H1 (cell line): Measurements from ENCODE around the gene DTX4. TPM values are rescaled to one million over a fixed set of nuclear protein-coding genes. Genes with fewer than 3 reads are reported as not detected.

Source experiments
- CTCF ChIA-PET: fragments of 300-600 bp; sonication (Branson Sonifier 250); formaldehyde crosslinking; loops from one replicate; lab custom pipeline; 2021; ENCODE audit not compliant: partially characterized antibody; lab: Charles Lee
- POLR2A ChIA-PET: fragments of 300-600 bp; sonication (Branson Sonifier 250); formaldehyde crosslinking; loops from one replicate; lab custom pipeline; 2021; ENCODE audit warnings: inconsistent platforms; ENCODE audit not compliant: partially characterized antibody; lab: Charles Lee
- DNase-seq, 2 experiments: peaks; one replicate each; pipeline versions ENCODE4 v3.0.0 to v3.0.0-alpha.2; 2010 to 2022; ENCODE audit warnings: low spot score in 2 of 2, low read depth in 1 of 2, mixed read lengths in 1 of 2
- FAIRE-seq: peaks from 2 replicates; lab custom pipeline; 2011; peaks lifted over from hg19 to GRCh38; lab: Jason Lieb, UNC
- H2AFZ ChIP-seq: 2 replicates; pipeline ENCODE4 v1.8.1; 2012; ENCODE audit warnings: low read length, inconsistent platforms
- H2AK5ac ChIP-seq: 2 replicates; pipeline ENCODE4 v1.6.1; 2013; ENCODE audit warnings: low read depth, low read length
- H2BK120ac ChIP-seq: replicated peaks from 2 replicates; pipeline ENCODE3; 2013; ENCODE audit warnings: low read depth, low read length, inconsistent platforms
- H2BK12ac ChIP-seq: 2 replicates; pipeline ENCODE4 v1.6.1; 2013; ENCODE audit warnings: low read depth, low read length
- H2BK15ac ChIP-seq: 2 replicates; pipeline ENCODE4 v1.6.1; 2013; ENCODE audit warnings: low read length
- H2BK20ac ChIP-seq: 2 replicates; pipeline ENCODE4 v1.6.1; 2013; ENCODE audit warnings: low read length
- H2BK5ac ChIP-seq: 2 replicates; pipeline ENCODE4 v1.6.1; 2013; ENCODE audit warnings: low read depth, low read length
- H3K14ac ChIP-seq: 2 replicates; pipeline ENCODE4 v1.6.1; 2013; ENCODE audit warnings: inconsistent platforms; ENCODE audit not compliant: insufficient read length
- H3K18ac ChIP-seq: 2 replicates; pipeline ENCODE4 v1.6.1; 2013; ENCODE audit warnings: low read length; ENCODE audit errors: extremely low read depth
- H3K23ac ChIP-seq: 2 replicates; pipeline ENCODE4 v1.6.1; 2013; ENCODE audit warnings: inconsistent platforms; ENCODE audit not compliant: insufficient read length
- H3K23me2 ChIP-seq: 2 replicates; pipeline ENCODE4 v1.6.1; 2013; ENCODE audit warnings: low read depth, low read length
- H3K27ac ChIP-seq: 2 replicates; pipeline ENCODE4 v1.6.1; 2011; ENCODE audit warnings: low read depth, low read length, inconsistent platforms
- H3K27me3 ChIP-seq, 4 experiments: replicated peaks in 1 of 4; 1 replicate in 1 of 4; 2 replicates in 3 of 4; pipeline versions ENCODE4 v1.6.1 to v1.8.1; 2011 to 2013; ENCODE audit warnings: low read length in 3 of 4, mild to moderate bottlenecking in 3 of 4, inconsistent platforms in 2 of 4, mixed read lengths in 2 of 4, moderate library complexity in 1 of 4; ENCODE audit not compliant: control insufficient read depth in 3 of 4, insufficient read depth in 3 of 4; ENCODE audit errors: extremely low read depth in 1 of 4
- H3K36me3 ChIP-seq, 4 experiments: 2 replicates each; pipeline versions ENCODE4 v1.6.1 to v1.8.1; 2011 to 2013; ENCODE audit warnings: mild to moderate bottlenecking in 4 of 4, low read length in 3 of 4, moderate library complexity in 2 of 4, control low read depth in 1 of 4, inconsistent platforms in 1 of 4; ENCODE audit not compliant: insufficient read depth in 4 of 4, control insufficient read depth in 2 of 4
- H3K4ac ChIP-seq: replicated peaks from 2 replicates; pipeline ENCODE3; 2013; ENCODE audit warnings: low read length, low read depth, mixed read lengths, inconsistent platforms; ENCODE audit not compliant: insufficient read length
- H3K4me1 ChIP-seq, 4 experiments: replicated peaks in 1 of 4; 1 replicate in 1 of 4; 2 replicates in 3 of 4; pipeline versions ENCODE4 v1.6.1 to v1.8.1; 2011 to 2013; ENCODE audit warnings: low read length in 3 of 4, inconsistent platforms in 2 of 4, mixed read lengths in 1 of 4; ENCODE audit not compliant: insufficient read depth in 4 of 4, control insufficient read depth in 3 of 4
- H3K4me2 ChIP-seq, 2 experiments: 2 replicates each; pipeline versions ENCODE4 v1.6.1 to v1.8.1; 2011 to 2013; ENCODE audit warnings: low read depth in 2 of 2, low read length in 2 of 2, control low read depth in 1 of 2, inconsistent platforms in 1 of 2, mild to moderate bottlenecking in 1 of 2; ENCODE audit not compliant: insufficient read depth in 1 of 2
- H3K4me3 ChIP-seq, 4 experiments: fragments of 200-600, 300-600 bp in 1 of 4; sonication (generic), shearing (Covaris generic), sonication (Bioruptor Twin) in 1 of 4; 2 replicates each; pipeline versions ENCODE4 v1.5.1 to v1.8.1; 2011 to 2016; ENCODE audit warnings: low read length in 4 of 4, low read depth in 3 of 4, control low read depth in 2 of 4, inconsistent platforms in 2 of 4, mild to moderate bottlenecking in 2 of 4, mixed read lengths in 1 of 4, moderate library complexity in 1 of 4; ENCODE audit not compliant: insufficient read depth in 2 of 4; ENCODE audit errors: extremely low read depth in 1 of 4
- H3K56ac ChIP-seq: replicated peaks from 2 replicates; pipeline ENCODE3; 2013; ENCODE audit warnings: low read depth, mild to moderate bottlenecking, mixed read lengths, low read length, inconsistent platforms; ENCODE audit not compliant: insufficient read length
- H3K79me1 ChIP-seq: 2 replicates; pipeline ENCODE4 v1.6.1; 2013; ENCODE audit warnings: low read depth, low read length, control low read depth
- H3K79me2 ChIP-seq, 2 experiments: 2 replicates each; pipeline versions ENCODE4 v1.6.1 to v1.8.1; 2012 to 2013; ENCODE audit warnings: low read length in 2 of 2, mild to moderate bottlenecking in 2 of 2, inconsistent platforms in 1 of 2; ENCODE audit not compliant: insufficient read depth in 2 of 2, control insufficient read depth in 1 of 2
- H3K9ac ChIP-seq, 4 experiments: replicated peaks in 1 of 4; 1 replicate in 1 of 4; 2 replicates in 3 of 4; pipeline versions ENCODE4 v1.6.1 to v1.8.1; 2011 to 2013; ENCODE audit warnings: low read depth in 3 of 4, low read length in 3 of 4, control low read depth in 2 of 4, mild to moderate bottlenecking in 2 of 4, moderate library complexity in 2 of 4, inconsistent platforms in 1 of 4; ENCODE audit errors: extremely low read depth in 1 of 4
- H3K9me3 ChIP-seq, 2 experiments: 2 replicates each; pipeline versions ENCODE4 v1.6.1 to v1.8.1; 2012 to 2013; ENCODE audit warnings: mild to moderate bottlenecking in 2 of 2, moderate library complexity in 2 of 2, control low read depth in 1 of 2, inconsistent platforms in 1 of 2, low read depth in 1 of 2, low read length in 1 of 2, mixed read lengths in 1 of 2; ENCODE audit not compliant: insufficient read depth in 2 of 2
- H4K20me1 ChIP-seq, 2 experiments: replicated peaks in 1 of 2; 2 replicates each; pipeline versions ENCODE3 to v1.8.1; 2011 to 2013; ENCODE audit warnings: inconsistent platforms in 2 of 2, low read length in 2 of 2, mild to moderate bottlenecking in 1 of 2; ENCODE audit not compliant: insufficient read depth in 2 of 2, control insufficient read depth in 1 of 2
- H4K5ac ChIP-seq: 2 replicates; pipeline ENCODE4 v1.6.1; 2013; ENCODE audit warnings: low read length, low read depth, mixed read lengths, inconsistent platforms; ENCODE audit not compliant: insufficient read length
- H4K8ac ChIP-seq: 2 replicates; pipeline ENCODE4 v1.8.0; 2013; ENCODE audit warnings: mild to moderate bottlenecking, moderate library complexity, low read length, inconsistent platforms; ENCODE audit not compliant: insufficient read depth; ENCODE audit errors: extremely low read depth
- H4K91ac ChIP-seq: replicated peaks from 2 replicates; pipeline ENCODE3; 2013; ENCODE audit warnings: low read length, mixed read lengths, inconsistent platforms; ENCODE audit not compliant: insufficient read length
- BCL11A ChIP-seq, 2 experiments: IDR thresholded peaks; one replicate each; pipeline ENCODE4 v1.6.1; 2011; ENCODE audit warnings: low read depth in 2 of 2, low read length in 2 of 2, mild to moderate bottlenecking in 2 of 2
- CHD2 ChIP-seq: IDR thresholded peaks from 2 replicates; pipeline ENCODE4 v1.6.1; 2012; ENCODE audit warnings: low read length, improper control_type of control experiment
- FOSL1 ChIP-seq: IDR thresholded peaks from 2 replicates; pipeline ENCODE4 v1.6.1; 2011; ENCODE audit warnings: mild to moderate bottlenecking, low read depth, low read length, moderate library complexity; ENCODE audit not compliant: insufficient read depth
- RFX5 ChIP-seq: IDR thresholded peaks from 2 replicates; pipeline ENCODE4 v1.6.1; 2011; ENCODE audit warnings: low read depth, low read length, improper control_type of control experiment, borderline replicate concordance
- RNF2 ChIP-seq: fragments of 200-900, 300-1000 bp; sonication (generic); IDR thresholded peaks from 2 replicates; pipeline ENCODE4 v1.7.1; 2016; ENCODE audit warnings: borderline replicate concordance, low read depth, mild to moderate bottlenecking, antibody characterized with exemption, low read length; ENCODE audit not compliant: poor library complexity, severe bottlenecking; ENCODE audit errors: missing control alignments
- SIX5 ChIP-seq: IDR thresholded peaks from 2 replicates; pipeline ENCODE4 v1.6.1; 2011; ENCODE audit warnings: mild to moderate bottlenecking, low read depth, low read length
- SP1 ChIP-seq: IDR thresholded peaks from 2 replicates; pipeline ENCODE4 v1.6.1; 2011; ENCODE audit warnings: low read depth, low read length
- SP2 ChIP-seq: IDR thresholded peaks from 2 replicates; pipeline ENCODE4 v1.6.1; 2012; ENCODE audit warnings: mild to moderate bottlenecking, low read length, inconsistent platforms
- TAF1 ChIP-seq: IDR thresholded peaks from 2 replicates; pipeline ENCODE4 v1.6.1; 2011; ENCODE audit warnings: mild to moderate bottlenecking, low read depth, low read length
- TAF7 ChIP-seq: optimal IDR thresholded peaks from 2 replicates; pipeline ENCODE3; 2011; ENCODE audit warnings: low read depth, mild to moderate bottlenecking, inconsistent platforms, low read length, moderate library complexity, borderline replicate concordance
- TEAD4 ChIP-seq: IDR thresholded peaks from 2 replicates; pipeline ENCODE4 v1.6.1; 2012; ENCODE audit warnings: low read depth, low read length, inconsistent platforms, mixed read lengths
- ZNF274 ChIP-seq: IDR thresholded peaks from 2 replicates; pipeline ENCODE4 v1.7.0; 2012; ENCODE audit warnings: low read length, borderline replicate concordance; ENCODE audit errors: extremely low read depth
- WGBS, 2 experiments: shearing (Covaris generic) in 1 of 2; methylation state at CpG; one replicate each; pipeline versions ENCODE4 v1.1.6 to v1.1.7; 2013 to 2015; ENCODE audit warnings: low lambda C conversion rate in 2 of 2, mixed read lengths in 2 of 2, inconsistent platforms in 1 of 2, low coverage in 1 of 2, missing lambda C conversion rate in 1 of 2; ENCODE audit not compliant: insufficient replicate concordance in 2 of 2, insufficient coverage in 1 of 2, insufficient read length in 1 of 2; ENCODE audit errors: extremely low coverage in 1 of 2, missing lambda C conversion rate in 1 of 2; 5-methylcytosine and 5-hydroxymethylcytosine counted together
- polyA plus RNA-seq, 7 experiments: library from polyadenylated mRNA; depleted of rRNA in 3 of 7; stranded (reverse) in 5 of 7; unstranded in 2 of 7; fragments of >200 nt in 5 of 7; fragments of 200-250 nt in 2 of 7; gene quantifications; 1 replicate in 5 of 7; 2 replicates in 1 of 7; 4 replicates in 1 of 7; pipeline versions ENCODE4 v1.2.1 to v1.2.3, GENCODE V29; 2011 to 2013; ENCODE audit warnings: missing spikeins in 2 of 7, mixed read lengths in 2 of 7
- total RNA-seq: library from RNA; stranded (reverse); fragmentation: NEBNext Ultra II Directional; extraction: Animal tissue kit (Norgen Biotek cat#: 25700); gene quantifications from 2 replicates; pipeline ENCODE4 v1.2.1, GENCODE V29; 2021

Gene DTX4
- total and polyA plus RNA-seq, 2 of the 8 experiments (the other 6 are each of a cell fraction or from before 2014, with no cell fraction given) = 5.1 to 18.8 TPM

DNA sequence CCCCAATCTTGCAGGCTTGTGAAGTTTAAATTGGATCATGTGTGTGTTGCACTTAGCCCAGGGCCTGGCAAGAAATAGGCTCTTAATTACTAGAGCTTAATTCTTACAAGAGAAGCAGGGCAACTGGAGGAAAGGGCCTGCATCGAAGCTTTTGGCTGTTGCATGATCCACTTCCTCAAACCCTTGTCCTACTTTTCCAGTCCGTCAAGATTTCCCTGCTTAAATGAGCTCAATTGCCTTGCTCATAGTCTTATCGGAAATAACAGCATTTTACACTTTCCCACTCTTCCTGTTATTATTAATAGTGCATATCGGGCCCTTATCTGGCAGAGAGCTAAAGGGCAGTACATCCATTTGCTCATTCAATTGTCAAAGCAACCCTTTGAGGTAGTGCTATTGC is 18.1 kb downstream of the DTX4 start:
- no peak overlapping the region for H3K14ac ChIP-seq
- H3K4me3 ChIP-seq = no peak overlapping the region
- no peak overlapping the region for H3K9ac ChIP-seq
- ChIA-PET POLR2A (no interaction called here), CTCF (interaction anchor here (0.6 to 5.1 kb wide), 7 partner anchors 11 to 82 kb away, joined by 3 to 19 read pairs (median 3); partner anchors contain the start of gene DTX4)
- no peak overlapping the region for H2AK5ac ChIP-seq
- no peak overlapping the region for H3K56ac ChIP-seq
- H3K4ac ChIP-seq = no peak overlapping the region
- H4K20me1 ChIP-seq = peaks cover 2% of the 10 kb centered on the region in 2 experiments
- no peak overlapping the region for H2BK120ac ChIP-seq
- H2BK15ac ChIP-seq = no peak overlapping the region
- H3K9me3 ChIP-seq = no peaks in the 10 kb centered on the region; a peak in 1 of 4 replicates
- no peak overlapping the region for H4K5ac ChIP-seq
- no peak overlapping the region for H2BK20ac ChIP-seq
- FAIRE-seq (no peak), DNase-seq (no peak)
- H3K79me2 ChIP-seq = 0 out of 4 replicates have a peak, but pooled peaks cover 0 to 8% of the 10 kb centered on the region in 2 experiments
- H3K79me1 ChIP-seq = peaks cover 2% of the 10 kb centered on the region; the same call in 1 of the 2 replicates
- no peaks in the 10 kb centered on the region for H3K27me3 ChIP-seq
- H3K23ac ChIP-seq = no peak overlapping the region
- no peak overlapping the region for H2BK12ac ChIP-seq
- no peak overlapping the region for H4K8ac ChIP-seq
- H2BK5ac ChIP-seq = no peak overlapping the region
- no peak for TF ChIP-seq FOSL1
- no peak for TF ChIP-seq SP2
- TF ChIP-seq RFX5 = no peak
- TF ChIP-seq CHD2 = no peak
- TF ChIP-seq TEAD4 = no peak
- TF ChIP-seq TAF1 = no peak
- TF ChIP-seq SP1 = no peak
- TF ChIP-seq RNF2 = no peak
- TF ChIP-seq TAF7 = no peak
- no peak for TF ChIP-seq ZNF274
- TF ChIP-seq SIX5 = no peak
- TF ChIP-seq BCL11A (IDR thresholded peaks at IDR 0.05; ENCODE audit: low read depth in 2 of 2, low read length in 2 of 2) = no peak
- no peak overlapping the region for H3K27ac ChIP-seq
- no peak overlapping the region for H4K91ac ChIP-seq
- no peaks in the 10 kb centered on the region for H3K23me2 ChIP-seq
- peaks cover 0 to 4% (median 0%) of the 10 kb centered on the region in 4 experiments; a peak in 1 of 7 replicates for H3K4me1 ChIP-seq
- H3K18ac ChIP-seq = no peak overlapping the region
- WGBS, 2 experiments = 92% methylated on average over 4 of the region's 4 CpGs; no CpG with 5 or more reads in 1 of the 2 experiments
- no peak overlapping the region for H2AFZ ChIP-seq
- H3K4me2 ChIP-seq = no peak overlapping the region
- H3K36me3 ChIP-seq = peaks cover 4 to 42% (median 31%) of the 10 kb centered on the region in 4 experiments; a peak in 7 of 8 replicates
